GM19035 (cell line): Measurements from ENCODE around the gene RABL6.
"Not testable (repeated sequence)": the region's sequence is repeated elsewhere in the genome, so short reads cannot be mapped to it uniquely, and the experiment has no call there.

ENCODE experiments used
- ATAC-seq: cut with Tn5 transposase; IDR thresholded peaks from one replicate; pipeline ENCODE4 v1.9.1; 2021; ENCODE audit not compliant: unreplicated experiment

Gene RABL6, protein sequence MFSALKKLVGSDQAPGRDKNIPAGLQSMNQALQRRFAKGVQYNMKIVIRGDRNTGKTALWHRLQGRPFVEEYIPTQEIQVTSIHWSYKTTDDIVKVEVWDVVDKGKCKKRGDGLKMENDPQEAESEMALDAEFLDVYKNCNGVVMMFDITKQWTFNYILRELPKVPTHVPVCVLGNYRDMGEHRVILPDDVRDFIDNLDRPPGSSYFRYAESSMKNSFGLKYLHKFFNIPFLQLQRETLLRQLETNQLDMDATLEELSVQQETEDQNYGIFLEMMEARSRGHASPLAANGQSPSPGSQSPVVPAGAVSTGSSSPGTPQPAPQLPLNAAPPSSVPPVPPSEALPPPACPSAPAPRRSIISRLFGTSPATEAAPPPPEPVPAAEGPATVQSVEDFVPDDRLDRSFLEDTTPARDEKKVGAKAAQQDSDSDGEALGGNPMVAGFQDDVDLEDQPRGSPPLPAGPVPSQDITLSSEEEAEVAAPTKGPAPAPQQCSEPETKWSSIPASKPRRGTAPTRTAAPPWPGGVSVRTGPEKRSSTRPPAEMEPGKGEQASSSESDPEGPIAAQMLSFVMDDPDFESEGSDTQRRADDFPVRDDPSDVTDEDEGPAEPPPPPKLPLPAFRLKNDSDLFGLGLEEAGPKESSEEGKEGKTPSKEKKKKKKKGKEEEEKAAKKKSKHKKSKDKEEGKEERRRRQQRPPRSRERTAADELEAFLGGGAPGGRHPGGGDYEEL

DNA sequence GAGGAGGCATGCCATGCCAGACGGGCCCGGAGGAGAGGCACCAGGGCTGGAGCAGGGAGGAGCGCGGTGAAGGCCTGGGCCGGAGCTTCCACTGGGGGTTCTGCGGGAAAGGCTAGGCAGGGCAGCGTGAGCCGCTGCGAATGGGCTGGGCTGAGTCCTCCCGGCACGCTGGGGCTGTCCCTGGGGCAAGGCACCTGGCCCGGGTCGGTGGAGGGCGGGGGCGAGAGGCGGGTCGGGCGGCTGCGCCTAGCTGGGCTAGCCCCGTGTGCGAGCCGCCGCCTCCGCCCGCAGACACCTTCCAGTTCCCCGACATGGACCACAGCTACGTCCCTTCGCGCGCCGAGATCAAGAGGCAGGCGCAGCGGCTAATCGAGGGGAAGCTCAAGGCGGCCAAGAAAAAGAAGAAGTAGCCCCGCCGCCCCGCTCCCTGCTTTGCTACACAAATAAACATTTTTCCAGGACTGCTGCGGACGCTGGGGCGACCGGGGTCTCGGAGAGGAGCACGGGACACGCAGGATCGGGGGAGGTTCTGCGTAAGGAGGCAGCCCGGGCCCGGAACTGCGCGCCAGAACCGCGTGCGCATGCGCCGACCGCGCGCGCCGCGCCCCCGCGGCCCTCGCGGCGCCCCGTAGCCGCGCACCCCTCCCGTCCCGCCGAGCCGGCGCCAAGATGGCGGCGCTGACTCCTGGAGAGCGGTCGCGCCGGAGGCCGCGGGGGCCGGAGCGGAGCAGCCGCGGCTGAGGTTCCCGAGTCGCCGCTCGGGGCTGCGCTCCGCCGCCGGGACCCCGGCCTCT, at the start of gene RABL6:
Gene RABL6, plus strand, starts transcription at position 668 of the 794 bp plus-strand sequence. CDS start 249 bp downstream, outside the sequence.
- ATAC-seq: peak; percentile 77

DNA sequence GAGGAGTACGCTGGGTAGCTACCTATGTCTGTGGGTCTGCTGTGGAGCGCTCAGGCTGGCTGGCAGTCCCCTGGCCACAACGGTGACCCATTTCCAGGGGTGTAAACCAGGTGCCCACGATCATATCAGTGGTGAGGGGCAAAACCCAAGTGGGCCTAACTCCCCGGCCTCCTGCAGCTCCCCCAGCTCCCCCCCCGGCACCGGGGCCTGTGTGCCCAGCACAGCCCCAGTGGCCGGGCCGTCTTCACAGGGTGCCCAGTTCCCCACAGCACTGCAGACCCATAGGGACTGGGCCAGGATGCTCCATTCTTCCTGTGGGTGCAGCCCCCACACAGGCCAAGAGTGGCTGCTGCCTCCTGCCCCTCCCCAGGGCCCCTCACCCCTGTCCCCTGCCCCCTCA, 48.7 kb upstream of the RABL6 start:
- no peak for ATAC-seq

DNA sequence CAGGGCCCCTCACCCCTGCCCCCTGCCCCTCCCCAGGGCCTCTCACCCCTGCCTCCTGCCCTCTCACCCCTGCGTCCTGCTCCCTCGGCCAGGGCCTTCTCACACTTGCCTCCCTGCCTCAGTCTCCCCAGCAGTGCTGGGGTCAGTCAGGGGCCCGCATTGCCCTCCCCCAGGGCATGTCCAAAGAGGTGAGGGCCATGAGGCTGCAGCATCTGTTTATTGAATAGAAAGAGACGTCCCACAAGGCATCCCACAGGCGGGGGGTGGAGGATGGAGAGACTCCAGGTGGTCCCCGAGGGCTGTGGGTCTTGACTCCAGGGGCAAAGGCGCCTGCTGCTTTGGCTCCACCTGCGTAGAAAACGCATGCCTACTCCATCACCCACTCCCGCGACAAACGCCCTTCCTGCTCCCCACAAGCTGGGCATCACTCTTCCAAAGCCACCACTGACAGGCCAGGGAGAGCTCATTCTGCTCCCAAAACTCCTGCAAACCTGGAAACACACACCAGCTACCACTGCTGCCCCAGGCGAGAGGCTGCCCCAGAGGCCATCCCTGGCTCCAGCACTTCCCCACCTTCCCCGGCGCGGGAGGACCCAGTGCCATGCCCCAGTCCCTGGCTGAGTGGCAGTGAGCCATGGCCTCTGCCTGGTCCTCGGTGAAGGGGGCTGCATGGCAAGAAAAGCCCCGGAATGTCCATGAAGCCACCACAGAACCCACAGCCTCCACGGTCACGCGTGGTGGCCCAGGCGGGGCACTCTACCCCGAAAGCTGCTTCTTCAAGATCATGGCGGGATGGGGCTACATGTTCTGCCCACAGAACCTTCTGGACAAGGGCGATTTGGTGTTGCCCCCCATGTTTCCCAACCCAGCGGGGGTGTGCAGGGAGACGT, 48.1 kb upstream of the RABL6 start:
- ATAC-seq: no peak

DNA sequence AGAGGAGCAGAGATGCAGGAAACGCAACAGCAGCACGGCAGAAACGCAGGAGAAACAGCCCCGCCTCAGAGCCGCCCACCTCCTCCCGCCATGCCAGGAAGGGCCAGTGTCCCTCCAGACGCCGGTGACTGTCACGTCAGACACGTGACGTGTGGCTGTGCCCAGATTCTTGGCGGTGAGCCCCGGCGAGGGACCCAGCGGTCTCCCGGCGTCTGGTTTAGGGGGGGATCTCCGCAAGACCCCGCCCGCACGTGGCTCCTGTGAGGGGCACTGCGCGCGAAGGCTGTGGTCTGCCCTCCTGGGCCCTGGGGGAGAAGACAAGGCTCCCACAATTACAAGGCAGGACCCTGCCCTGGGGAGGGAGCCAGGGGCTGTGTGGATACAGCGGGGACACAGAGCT, 47.3 kb upstream of the RABL6 start:
- no peak for ATAC-seq

DNA sequence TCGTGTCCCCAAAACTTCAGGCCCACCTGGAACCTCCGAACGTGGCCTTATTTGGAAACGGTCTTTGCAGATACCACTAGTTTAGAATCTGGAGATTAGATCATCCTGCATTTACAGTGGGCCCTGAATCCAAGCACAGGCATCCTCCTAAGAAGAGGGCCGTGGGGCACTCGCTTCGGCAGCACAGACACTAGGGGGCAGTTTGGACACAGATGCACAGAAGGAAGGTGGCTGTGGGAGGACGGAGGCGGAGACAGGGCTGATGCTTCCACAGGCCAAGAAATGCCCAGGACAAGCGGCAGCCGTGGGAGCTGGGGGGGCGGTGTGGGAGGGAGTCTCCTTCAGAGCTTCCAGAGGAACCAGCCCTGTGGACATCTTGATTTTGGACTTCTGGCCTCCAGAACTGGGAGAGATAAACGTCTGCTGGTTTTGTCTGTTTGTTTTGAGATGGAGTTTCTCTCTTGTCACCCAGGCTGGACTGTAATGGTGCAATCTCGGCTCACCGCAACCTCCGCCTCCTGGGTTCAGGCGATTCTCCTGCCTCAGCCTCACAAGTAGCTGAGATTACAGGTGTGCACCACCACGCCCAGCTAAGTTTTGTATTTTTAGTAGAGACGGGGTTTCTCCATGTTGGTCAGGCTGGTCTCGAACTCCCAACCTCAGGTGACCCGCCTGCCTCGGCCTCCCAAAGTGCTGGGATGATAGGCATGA, 46.8 kb upstream of the RABL6 start:
- not testable (repeated sequence) for ATAC-seq

DNA sequence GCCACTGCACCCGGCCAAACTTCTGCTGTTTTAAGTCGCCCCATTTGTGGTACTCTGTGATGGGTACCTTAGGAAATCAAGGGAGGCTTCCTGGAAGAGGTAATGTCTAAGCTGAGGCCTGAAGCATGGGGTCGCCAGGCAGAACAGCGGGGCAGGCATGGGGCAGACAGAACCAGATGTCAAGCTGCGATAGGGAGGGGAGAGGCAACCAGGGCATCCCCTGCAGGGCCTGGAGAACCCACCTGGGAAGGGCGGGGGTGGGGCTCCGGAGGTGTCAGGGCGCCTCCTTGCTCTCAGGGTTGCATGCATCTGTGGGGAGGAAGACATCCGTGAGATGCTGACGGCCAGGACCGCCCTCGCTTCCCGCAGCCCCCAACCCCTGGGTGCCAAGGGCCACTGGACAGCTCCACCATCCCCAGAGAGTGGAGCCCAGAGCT, 46.2 kb upstream of the RABL6 start:
- ATAC-seq: no peak

DNA sequence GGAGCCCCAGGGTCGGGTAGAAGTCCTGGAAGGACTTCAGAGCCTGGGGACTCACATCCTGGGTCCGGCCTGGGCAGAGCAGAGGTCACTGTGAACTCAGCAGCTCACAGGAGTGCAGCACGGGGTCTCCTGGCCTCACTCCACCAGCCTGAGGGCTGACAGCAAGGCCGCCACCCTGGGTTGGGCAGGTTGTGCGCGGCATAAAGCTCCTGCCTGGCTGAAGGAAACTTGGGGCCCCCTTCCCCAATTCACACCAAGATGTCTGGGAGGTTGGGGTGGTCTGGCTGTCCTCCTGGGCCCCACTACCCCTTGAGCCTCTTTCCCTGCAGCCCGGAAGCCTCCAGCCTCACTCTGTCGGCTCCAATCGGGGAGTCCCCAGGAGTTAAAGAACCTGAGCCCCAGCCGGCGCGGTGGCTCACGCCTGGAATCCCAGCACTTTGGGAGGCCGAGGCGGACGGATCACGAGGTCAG, 45.5 kb upstream of the RABL6 start:
- no peak for ATAC-seq

DNA sequence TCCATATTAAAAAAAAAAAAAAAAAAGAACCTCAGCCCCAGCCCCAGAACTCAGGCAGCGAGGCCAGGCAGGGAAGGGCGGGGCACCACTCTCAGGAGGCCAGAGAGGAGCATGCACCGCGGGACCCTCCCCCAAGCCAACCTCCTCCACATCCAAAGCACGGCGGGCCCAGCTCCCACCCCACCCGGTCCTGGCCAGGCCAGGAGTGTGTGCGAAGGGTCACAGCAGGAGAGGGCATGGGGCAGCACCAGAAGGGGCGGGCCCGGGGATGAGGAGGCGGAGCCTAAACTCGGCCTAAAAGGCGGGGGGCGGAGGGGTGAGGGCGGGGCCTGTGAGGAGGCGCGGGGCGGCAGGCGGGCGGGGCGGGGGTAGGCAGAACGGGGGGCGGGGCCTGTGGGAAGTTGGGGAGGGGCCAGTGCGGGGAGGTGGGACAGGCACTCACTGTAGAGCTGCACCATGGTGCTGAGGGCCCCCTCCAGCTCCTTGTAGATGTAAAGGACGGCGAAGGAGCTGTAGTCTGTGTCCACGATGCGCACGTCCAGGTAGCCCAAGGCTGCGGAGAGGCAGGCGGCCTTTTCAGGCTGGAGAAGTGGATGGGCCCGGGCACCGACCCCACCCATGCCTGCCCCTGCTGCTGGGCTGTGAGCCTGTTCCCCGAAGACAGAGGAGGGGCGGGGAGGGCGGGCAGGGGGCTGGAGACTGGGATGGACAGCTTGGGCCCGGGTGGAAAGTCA, 44.7 kb upstream of the RABL6 start:
- ATAC-seq: no peak

DNA sequence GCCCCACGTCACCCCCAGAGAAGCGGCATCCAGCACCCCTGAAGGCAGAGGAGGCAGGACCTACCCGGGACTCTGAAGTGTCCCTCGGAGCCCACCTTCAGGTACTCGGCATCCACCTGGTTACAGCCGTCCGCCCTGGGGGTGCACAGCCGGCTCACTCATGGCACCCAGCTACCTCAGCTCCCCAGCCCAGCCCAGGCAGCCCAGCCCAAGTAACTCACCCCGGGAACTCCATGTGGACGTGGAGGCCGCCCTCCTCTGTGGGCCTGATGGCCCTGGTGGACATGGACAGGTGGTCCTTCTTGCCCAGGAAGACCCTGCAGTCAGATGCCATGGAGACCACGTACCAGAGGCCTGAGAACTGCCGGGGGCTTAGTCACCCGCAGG, 44.1 kb upstream of the RABL6 start:
- ATAC-seq: no peak

DNA sequence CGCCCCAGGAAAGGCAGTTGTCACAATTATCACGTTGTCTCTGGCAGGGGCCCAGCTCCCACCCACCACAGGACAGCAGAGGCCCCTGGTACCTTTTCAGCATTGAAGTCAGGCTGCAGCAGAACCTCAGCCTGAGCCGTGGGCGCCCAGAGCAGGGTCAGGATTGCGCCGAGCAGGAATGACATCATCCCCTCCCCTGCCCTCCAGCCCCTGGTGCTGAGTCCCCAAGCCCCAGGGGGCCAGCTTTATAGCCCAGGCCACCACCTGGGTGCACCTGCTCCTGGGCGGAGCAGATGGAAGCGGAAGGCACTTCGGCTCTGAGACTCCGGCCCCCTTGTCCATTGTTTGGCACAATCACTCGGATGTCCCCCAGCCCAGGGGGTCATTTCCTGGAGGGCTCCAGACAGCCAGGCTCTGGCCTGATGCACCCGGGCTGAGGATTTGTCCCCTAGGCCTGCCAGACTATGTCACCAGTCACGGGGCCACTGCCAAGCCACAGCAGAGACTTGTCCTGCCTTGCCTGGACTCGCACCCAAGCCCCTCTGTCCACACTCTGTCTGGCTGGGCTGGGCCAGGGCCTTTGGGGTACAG, 43.4 kb upstream of the RABL6 start, which contains the start of gene LCN15:
Gene LCN15, minus strand, starts transcription at position 218 of the 591 bp plus-strand sequence. Its CDS starts 30 bp downstream, at position 188.
- no peak for ATAC-seq

DNA sequence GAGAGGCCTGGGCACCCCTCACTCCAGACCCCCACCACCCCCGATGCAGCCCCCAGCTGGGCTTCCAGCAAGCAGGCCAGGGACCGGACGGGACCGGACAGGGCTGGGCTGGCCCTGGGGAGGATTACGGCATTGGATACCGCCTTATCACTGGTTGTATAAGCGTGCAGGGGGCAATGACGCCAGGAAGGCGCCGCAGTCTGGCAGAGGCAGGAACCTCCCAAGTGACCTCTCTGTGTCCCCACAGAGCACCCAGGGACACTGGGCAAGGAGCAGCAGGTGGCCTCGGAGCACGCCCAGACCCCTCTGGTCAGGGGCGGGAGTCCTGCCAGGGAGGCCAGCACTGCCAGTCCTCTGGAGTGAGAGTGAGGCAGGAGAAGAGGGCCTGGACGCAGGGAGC, 42.7 kb upstream of the RABL6 start:
- no peak for ATAC-seq

DNA sequence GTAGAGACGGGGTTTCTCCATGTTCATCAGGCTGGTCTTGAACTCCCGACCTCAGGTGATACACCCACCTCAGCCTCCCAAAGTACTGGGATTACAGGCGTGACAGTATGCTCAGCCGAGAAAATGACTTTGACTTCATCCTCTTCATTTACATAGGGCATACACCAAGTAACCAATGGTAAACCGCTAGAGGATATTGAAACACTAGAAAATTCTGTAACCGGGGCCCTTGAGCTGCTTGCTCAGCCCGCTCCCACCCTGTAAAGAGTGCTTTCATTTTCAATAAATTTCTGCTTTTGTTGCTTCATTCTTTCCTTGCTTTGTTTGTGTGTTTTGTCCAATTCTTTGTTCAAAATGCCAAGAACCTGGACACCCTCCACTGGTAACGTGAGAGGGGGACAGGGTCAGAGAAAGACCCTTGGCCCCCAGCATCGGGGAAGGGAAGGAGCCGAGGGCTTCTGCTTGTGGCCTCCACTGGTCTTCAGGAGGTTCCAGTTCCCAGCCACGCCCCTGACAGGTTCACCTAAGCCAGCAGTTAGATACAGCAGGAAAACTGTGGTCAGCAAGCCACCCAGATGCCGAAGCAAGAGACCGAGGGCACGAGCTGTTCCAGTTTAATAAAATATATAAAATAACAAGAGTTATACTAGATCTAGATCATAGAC, 41.9 kb upstream of the RABL6 start:
- ATAC-seq: peak; percentile 65

DNA sequence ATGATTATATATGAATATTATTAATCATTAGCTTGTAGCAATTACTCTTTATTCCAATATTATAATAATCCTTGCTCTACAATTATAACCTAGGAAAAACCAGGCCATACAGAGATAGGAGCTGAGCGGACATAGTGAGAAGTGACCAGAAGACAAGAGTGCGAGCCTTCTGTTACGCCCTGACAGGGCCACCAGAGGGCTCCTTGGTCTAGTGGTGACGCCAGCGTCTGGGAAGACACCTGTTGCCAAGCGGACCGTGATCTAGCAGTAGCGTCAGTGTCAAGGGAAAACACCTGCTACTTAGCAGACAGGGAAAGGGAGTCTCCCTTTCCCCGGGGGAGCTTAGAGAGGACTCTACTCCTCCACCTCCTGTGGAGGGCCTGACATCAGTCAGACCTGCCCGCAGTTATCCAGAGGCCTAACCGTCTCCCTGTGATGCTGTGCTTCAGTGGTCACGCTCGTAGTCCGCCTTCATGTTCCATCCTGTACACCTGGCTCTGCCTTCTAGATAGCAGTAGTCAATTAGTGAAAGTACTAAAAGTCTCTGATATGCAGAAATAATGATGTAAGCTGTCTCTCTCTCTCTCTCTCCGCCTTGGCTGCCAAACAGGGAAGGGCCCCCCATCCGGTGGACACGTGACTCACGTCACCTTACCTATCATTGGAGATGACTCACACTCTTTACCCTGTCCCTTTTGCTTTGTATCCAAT, 41.2 kb upstream of the RABL6 start:
- ATAC-seq: not testable (repeated sequence)

DNA sequence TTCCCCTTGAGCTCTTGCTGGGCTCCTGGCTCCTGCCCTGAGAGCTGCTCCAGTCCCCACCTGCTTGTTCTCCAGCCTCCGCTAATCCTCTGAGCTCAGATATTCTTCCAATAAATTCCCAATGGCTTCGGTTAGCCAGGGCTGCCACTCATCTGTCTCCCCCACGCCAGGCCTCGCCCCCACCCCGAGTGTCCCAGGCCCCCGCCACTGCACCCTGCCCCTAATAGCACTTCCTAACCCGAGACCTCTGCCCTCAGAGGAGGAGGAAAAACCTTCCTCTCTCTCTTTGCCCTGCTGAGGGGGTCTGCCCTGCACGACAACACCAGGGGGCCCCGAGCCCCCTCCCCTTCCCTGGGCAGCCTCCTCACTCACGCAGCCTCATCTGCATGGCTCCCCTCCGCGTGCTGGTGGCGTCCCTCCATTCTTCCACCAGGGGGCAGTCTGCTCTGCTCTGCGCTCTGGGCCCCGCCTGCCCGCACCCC, 38.0 kb upstream of the RABL6 start:
- ATAC-seq: no peak

DNA sequence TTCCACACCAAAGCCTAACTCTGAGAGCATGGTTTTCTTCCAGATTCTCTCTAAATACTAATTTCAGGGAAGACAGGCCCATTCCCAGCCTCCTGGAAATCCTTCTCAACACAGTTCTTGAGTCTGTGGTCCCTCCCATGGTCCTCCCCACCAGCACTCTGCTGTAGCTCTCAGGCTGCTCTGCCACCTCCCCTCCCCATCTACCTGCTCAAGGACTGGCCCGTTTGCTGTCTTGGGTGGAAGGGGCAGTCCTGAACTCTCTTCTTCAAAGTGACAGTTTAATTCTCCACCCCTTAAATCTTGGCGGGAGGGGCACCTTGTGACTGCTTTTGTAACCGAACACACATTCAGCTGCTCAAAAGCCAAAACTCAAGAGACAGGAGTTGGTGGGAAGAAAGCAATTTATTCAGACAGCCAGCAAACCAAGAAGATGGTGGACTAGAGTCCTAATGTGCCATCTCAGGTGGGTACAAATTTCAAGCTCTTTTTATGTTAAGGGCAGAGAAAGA, 35.8 kb upstream of the RABL6 start:
- ATAC-seq: no peak

DNA sequence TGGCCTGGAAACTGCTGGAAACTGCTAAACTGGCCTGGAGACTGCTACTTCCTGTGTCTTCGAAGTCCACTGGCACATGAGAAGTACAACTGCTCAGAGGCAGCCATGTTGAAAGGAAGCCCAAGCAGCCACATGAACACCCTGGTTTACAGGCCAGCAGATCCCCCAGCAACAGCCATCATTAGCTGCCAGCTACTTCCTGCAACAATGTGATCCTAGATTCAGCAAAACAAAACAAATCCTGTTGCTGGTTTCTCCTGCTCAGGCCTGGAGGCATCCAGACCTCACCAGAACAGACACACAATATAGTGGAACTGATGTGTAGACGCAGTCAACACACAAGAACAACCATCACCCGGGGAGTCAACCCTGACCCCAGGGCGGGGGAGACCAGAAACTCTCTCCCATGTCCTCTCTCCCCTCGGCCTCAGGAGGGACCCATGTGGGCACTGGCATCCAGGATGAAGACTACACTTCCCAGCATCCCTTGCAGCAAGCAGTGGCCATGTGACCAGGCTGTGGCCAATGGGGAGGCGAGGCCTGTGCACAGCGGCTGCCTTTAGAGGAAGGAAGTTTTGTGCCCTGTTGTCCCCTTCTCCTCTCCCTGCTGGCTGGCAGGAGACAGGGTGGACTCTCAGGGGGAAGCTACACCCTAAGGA, 34.2 kb upstream of the RABL6 start:
- no peak for ATAC-seq
